MG63 (cell line): ENCODE data around the gene HPSE2. TPM values are rescaled to one million over a fixed set of nuclear protein-coding genes. Genes with fewer than 3 reads are reported as not detected.
A peak's percentile ranks its signal among the peaks of the same experiment; 100 is the strongest.
"Not testable (repeated sequence)": the region's sequence is repeated elsewhere in the genome, so short reads cannot be mapped to it uniquely, and the experiment has no call there.

Source experiments
- DNase-seq: peaks from one replicate; pipeline ENCODE4 v3.0.0-alpha.2; 2020
- H3K27me3 ChIP-seq: fragments of 250-450 bp; sonication (Bioruptor Pico); 2 replicates; pipeline ENCODE4 v1.5.1; 2020; ENCODE audit warnings: mild to moderate bottlenecking, moderate library complexity
- H3K36me3 ChIP-seq: fragments of 250-450 bp; sonication (Bioruptor Pico); 2 replicates; pipeline ENCODE4 v1.5.1; 2020; ENCODE audit warnings: mild to moderate bottlenecking, moderate library complexity
- H3K4me3 ChIP-seq: fragments of 250-450 bp; sonication (Bioruptor Pico); 2 replicates; pipeline ENCODE4 v1.5.1; 2020; ENCODE audit warnings: mild to moderate bottlenecking, moderate library complexity
- H3K9me3 ChIP-seq: fragments of 250-450 bp; sonication (Bioruptor Pico); 2 replicates; pipeline ENCODE4 v1.5.1; 2020; ENCODE audit warnings: mild to moderate bottlenecking, moderate library complexity
- total RNA-seq: library from RNA; depleted of rRNA; stranded (reverse); fragments of >200 nt; shearing (Covaris generic); gene quantifications from 2 replicates; pipeline ENCODE4 v1.2.3, GENCODE V29; 2014; ENCODE audit warnings: low replicate concordance

Gene HPSE2
- total RNA-seq, 1 experiment from 2014 or later = not detected

- no peak for DNase-seq
- H3K36me3 ChIP-seq = no peaks in the 10 kb centered on the region
- no peak overlapping the region for H3K4me3 ChIP-seq
- no peaks in the 10 kb centered on the region for H3K9me3 ChIP-seq
- no peaks in the 10 kb centered on the region for H3K27me3 ChIP-seq
Observed at GRCh38 chr10:99203310-99203709, 32.3 kb downstream of the HPSE2 start.

- Histone ChIP-seq H3K4me3 (no peak overlapping the region), H3K27me3 (no peaks in the 10 kb centered on the region), H3K36me3 (no peaks in the 10 kb centered on the region), H3K9me3 (no peaks in the 10 kb centered on the region)
- no peak for DNase-seq
Observed at GRCh38 chr10:99172950-99173349, 62.7 kb downstream of the HPSE2 start.

GRCh38 chr10:99172128-99172738 is 63.4 kb downstream of the HPSE2 start:
- Histone ChIP-seq H3K27me3 (no peaks in the 10 kb centered on the region), H3K9me3 (no peaks in the 10 kb centered on the region), H3K36me3 (no peaks in the 10 kb centered on the region), H3K4me3 (no peak overlapping the region)
- DNase-seq = peak; percentile 15

GRCh38 chr10:99170116-99170675 is 65.5 kb downstream of the HPSE2 start:
- no peaks in the 10 kb centered on the region for H3K9me3 ChIP-seq
- no peaks in the 10 kb centered on the region for H3K36me3 ChIP-seq
- DNase-seq = no peak

GRCh38 chr10:99161165-99161564 is 74.5 kb downstream of the HPSE2 start:
- no peak for DNase-seq
- Histone ChIP-seq H3K36me3 (no peaks in the 10 kb centered on the region), H3K27me3 (no peaks in the 10 kb centered on the region), H3K9me3 (no peaks in the 10 kb centered on the region), H3K4me3 (no peak overlapping the region)

More at GRCh38 chr10:99170116-99170675, 65.5 kb downstream of the HPSE2 start:
- Histone ChIP-seq H3K27me3 (no peaks in the 10 kb centered on the region), H3K4me3 (no peak overlapping the region)

- Histone ChIP-seq H3K27me3 (no peaks in the 10 kb centered on the region; the same call in 1 of the 2 replicates), H3K9me3 (no peaks in the 10 kb centered on the region), H3K4me3 (no peak overlapping the region), H3K36me3 (no peaks in the 10 kb centered on the region)
- DNase-seq = no peak
Observed at GRCh38 chr10:99143651-99144050, 92.0 kb downstream of the HPSE2 start.

- no peak for DNase-seq
- H3K36me3 ChIP-seq = no peaks in the 10 kb centered on the region
- H3K4me3 ChIP-seq = no peak overlapping the region
- no peaks in the 10 kb centered on the region for H3K9me3 ChIP-seq
- no peaks in the 10 kb centered on the region for H3K27me3 ChIP-seq
Observed at GRCh38 chr10:99143011-99143410, 92.6 kb downstream of the HPSE2 start.

- not testable (repeated sequence) for H3K4me3 ChIP-seq, DNase-seq, H3K27me3 ChIP-seq, H3K9me3 ChIP-seq, H3K36me3 ChIP-seq
Observed at GRCh38 chr10:99132897-99133296, 102.8 kb downstream of the HPSE2 start.

- Histone ChIP-seq H3K4me3 (no peak overlapping the region), H3K27me3 (no peaks in the 10 kb centered on the region; the same call in 1 of the 2 replicates)
- DNase-seq = no peak
Observed at GRCh38 chr10:99125879-99126278, 109.8 kb downstream of the HPSE2 start.

GRCh38 chr10:99124376-99124775 is 111.3 kb downstream of the HPSE2 start:
- no peaks in the 10 kb centered on the region; the same call in 1 of the 2 replicates for H3K27me3 ChIP-seq
- no peaks in the 10 kb centered on the region for H3K9me3 ChIP-seq
- no peak overlapping the region for H3K4me3 ChIP-seq
- DNase-seq = no peak
- H3K36me3 ChIP-seq = no peaks in the 10 kb centered on the region

More at GRCh38 chr10:99125879-99126278, 109.8 kb downstream of the HPSE2 start:
- Histone ChIP-seq H3K36me3 (no peaks in the 10 kb centered on the region), H3K9me3 (no peaks in the 10 kb centered on the region)

GRCh38 chr10:99123851-99124250 is 111.8 kb downstream of the HPSE2 start:
- Histone ChIP-seq H3K4me3 (no peak overlapping the region), H3K27me3 (no peaks in the 10 kb centered on the region), H3K9me3 (no peaks in the 10 kb centered on the region), H3K36me3 (no peaks in the 10 kb centered on the region)
- no peak for DNase-seq

- Histone ChIP-seq H3K36me3 (no peaks in the 10 kb centered on the region), H3K27me3 (no peaks in the 10 kb centered on the region), H3K9me3 (no peaks in the 10 kb centered on the region), H3K4me3 (no peak overlapping the region)
- DNase-seq = no peak
Observed at GRCh38 chr10:99123336-99123735, 112.3 kb downstream of the HPSE2 start.

GRCh38 chr10:99119258-99119748 is 116.3 kb downstream of the HPSE2 start:
- H3K9me3 ChIP-seq = no peaks in the 10 kb centered on the region
- H3K36me3 ChIP-seq = no peaks in the 10 kb centered on the region
- H3K27me3 ChIP-seq = no peaks in the 10 kb centered on the region
- no peak overlapping the region for H3K4me3 ChIP-seq
- no peak for DNase-seq

GRCh38 chr10:99115703-99116102 is 119.9 kb downstream of the HPSE2 start:
- Histone ChIP-seq H3K9me3 (no peaks in the 10 kb centered on the region), H3K27me3 (no peaks in the 10 kb centered on the region), H3K4me3 (no peak overlapping the region), H3K36me3 (no peaks in the 10 kb centered on the region)
- no peak for DNase-seq

GRCh38 chr10:99085358-99085757 is 150.3 kb downstream of the HPSE2 start:
- H3K9me3 ChIP-seq = no peaks in the 10 kb centered on the region
- no peak for DNase-seq
- H3K36me3 ChIP-seq = no peaks in the 10 kb centered on the region
- H3K27me3 ChIP-seq = no peaks in the 10 kb centered on the region
- no peak overlapping the region for H3K4me3 ChIP-seq

- Histone ChIP-seq H3K9me3 (no peaks in the 10 kb centered on the region), H3K36me3 (no peaks in the 10 kb centered on the region), H3K27me3 (no peaks in the 10 kb centered on the region), H3K4me3 (no peak overlapping the region)
- no peak for DNase-seq
Observed at GRCh38 chr10:99084161-99084560, 151.5 kb downstream of the HPSE2 start.

- Histone ChIP-seq H3K9me3 (no peaks in the 10 kb centered on the region), H3K27me3 (no peaks in the 10 kb centered on the region; the same call in 1 of the 2 replicates), H3K4me3 (no peak overlapping the region), H3K36me3 (no peaks in the 10 kb centered on the region)
- DNase-seq = peak; percentile 1
Observed at GRCh38 chr10:99080275-99080945, 155.2 kb downstream of the HPSE2 start.

GRCh38 chr10:99062591-99062990 is 173.1 kb downstream of the HPSE2 start:
- Histone ChIP-seq H3K36me3 (no peaks in the 10 kb centered on the region), H3K9me3 (no peaks in the 10 kb centered on the region), H3K27me3 (no peaks in the 10 kb centered on the region), H3K4me3 (no peak overlapping the region)
- no peak for DNase-seq
